ENCODE data around the gene SPEF2.

The SPEF2 gene, protein sequence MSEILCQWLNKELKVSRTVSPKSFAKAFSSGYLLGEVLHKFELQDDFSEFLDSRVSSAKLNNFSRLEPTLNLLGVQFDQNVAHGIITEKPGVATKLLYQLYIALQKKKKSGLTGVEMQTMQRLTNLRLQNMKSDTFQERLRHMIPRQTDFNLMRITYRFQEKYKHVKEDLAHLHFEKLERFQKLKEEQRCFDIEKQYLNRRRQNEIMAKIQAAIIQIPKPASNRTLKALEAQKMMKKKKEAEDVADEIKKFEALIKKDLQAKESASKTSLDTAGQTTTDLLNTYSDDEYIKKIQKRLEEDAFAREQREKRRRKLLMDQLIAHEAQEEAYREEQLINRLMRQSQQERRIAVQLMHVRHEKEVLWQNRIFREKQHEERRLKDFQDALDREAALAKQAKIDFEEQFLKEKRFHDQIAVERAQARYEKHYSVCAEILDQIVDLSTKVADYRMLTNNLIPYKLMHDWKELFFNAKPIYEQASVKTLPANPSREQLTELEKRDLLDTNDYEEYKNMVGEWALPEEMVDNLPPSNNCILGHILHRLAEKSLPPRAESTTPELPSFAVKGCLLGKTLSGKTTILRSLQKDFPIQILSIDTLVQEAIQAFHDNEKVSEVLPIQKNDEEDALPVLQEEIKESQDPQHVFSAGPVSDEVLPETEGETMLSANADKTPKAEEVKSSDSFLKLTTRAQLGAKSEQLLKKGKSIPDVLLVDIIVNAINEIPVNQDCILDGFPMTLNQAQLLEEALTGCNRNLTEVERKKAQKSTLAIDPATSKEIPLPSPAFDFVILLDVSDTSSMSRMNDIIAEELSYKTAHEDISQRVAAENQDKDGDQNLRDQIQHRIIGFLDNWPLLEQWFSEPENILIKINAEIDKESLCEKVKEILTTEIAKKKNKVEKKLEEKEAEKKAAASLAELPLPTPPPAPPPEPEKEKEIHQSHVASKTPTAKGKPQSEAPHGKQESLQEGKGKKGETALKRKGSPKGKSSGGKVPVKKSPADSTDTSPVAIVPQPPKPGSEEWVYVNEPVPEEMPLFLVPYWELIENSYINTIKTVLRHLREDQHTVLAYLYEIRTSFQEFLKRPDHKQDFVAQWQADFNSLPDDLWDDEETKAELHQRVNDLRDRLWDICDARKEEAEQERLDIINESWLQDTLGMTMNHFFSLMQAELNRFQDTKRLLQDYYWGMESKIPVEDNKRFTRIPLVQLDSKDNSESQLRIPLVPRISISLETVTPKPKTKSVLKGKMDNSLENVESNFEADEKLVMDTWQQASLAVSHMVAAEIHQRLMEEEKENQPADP (N-terminal part only)

DNA sequence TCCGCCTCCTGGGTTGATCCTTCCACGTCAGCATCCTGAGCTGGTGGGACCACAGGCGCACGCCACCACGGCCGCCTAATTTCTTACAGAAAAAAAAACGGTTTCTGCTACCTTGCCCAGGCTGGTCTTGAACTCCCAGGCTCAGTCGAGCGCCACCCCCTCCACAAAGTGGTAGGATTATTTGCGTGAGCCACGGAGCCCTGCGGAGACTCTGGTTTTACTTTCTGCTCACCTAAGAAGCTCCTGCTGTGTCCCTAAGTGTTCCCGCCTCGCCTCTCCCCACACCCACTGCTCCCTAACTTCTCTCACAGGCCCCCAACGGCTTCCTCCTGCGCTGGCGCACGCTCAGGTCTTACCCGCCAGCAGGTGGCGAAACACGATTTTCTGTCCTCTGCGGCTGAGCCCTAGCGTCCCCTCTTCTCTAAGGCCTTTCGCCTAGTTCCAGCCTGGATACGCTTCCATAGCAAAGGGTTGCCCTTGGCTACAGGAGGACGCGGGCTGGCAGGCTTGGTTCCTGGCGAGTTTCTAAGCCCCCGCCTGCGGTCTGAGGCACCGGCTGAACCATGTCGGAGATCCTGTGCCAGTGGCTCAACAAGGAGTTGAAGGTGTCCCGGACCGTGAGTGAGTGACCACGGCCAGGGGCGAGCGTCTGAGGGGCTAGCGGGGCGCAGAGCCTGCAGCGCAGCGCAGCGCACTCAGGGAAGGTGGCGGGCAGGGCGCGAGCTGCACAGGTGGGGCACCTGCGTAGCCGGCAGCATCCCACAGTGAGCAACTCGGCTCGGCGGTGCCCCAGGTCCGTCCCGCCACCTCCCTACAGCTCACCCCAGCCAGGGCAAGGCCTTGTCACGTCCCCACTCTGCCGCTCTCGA is at the start of gene SPEF2:
Gene SPEF2, plus strand, starts transcription at position 429 of the 869 bp plus-strand sequence. Its CDS starts 135 bp downstream, at position 564.
- peak; percentile 89 for DNase-seq (ENCODE audit: low read depth)

DNA sequence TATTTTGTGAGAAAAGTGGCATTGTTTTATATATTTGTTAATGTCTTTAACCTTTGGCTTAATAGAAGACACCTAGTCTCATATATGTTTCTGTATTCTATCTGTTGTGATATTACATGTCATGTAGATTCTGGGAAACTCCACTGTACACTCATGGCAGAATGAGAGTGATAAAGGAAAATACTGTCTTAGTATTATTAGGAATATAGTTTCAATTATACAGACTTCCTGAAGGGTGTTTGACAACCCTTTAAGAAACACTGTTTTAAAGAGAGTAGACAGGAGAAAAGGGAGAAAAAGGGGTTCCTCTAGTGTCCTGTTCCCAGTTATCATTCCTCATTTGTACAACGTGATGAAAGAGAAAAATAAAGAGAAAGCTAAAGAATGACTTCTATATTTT is 42.1 kb upstream of the SPEF2 start:
- no peak for DNase-seq (ENCODE audit: low read depth)

- no peak for DNase-seq (ENCODE audit: low read depth)
Measured at GRCh38 chr5:35587419-35587818, 30.2 kb upstream of the SPEF2 start.

GRCh38 chr5:35593338-35593737 is 24.3 kb upstream of the SPEF2 start:
- DNase-seq (ENCODE audit: low read depth): no peak

- DNase-seq (ENCODE audit: low read depth): no peak
Measured at GRCh38 chr5:35598707-35599370, 18.8 kb upstream of the SPEF2 start.

- DNase-seq (ENCODE audit: low read depth): no peak
Measured at GRCh38 chr5:35600591-35600990, 17.1 kb upstream of the SPEF2 start.

GRCh38 chr5:35608881-35609779 is 8.5 kb upstream of the SPEF2 start:
- no peak for DNase-seq (ENCODE audit: low read depth)

- DNase-seq (ENCODE audit: low read depth): no peak
Measured at GRCh38 chr5:35617060-35617434, 616 bp upstream of the SPEF2 start.

DNA sequence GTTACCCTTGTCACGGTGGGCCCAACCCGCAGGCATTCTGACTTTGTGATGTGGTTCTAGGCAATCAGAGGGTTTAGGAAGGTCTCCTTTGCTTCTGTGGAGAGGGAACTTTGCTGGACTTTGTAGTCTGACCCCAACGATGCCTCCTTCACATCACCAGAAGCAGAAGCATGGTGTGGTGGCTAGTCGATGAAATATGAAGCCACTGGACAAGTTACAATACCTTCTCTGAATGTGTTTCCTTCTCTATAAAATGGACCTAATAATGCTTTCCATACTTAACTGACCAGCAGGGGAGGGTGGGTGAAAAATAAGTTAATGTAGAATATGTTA is 607 bp downstream of the SPEF2 start:
- DNase-seq (ENCODE audit: low read depth): no peak

DNA sequence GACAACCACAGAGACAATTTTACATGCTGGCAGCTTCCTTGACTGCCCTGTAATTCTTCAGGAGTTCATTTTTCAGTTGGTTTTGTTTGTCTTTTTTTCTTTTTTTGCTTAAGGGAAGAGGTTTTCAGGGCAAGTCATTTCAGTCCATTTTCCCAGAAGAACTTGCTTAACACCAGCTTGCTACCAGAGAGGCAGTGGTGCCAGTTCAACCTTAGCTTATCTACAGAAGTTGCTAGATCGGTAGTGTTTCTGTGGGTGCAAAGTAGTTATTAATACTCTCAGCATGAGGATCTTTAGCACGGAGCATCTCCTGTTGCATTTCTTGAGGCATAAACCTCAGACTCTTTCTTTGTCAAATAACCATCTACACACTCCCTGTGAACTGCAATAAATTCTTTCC is 1.1 kb downstream of the SPEF2 start:
- DNase-seq (ENCODE audit: low read depth): no peak

DNA sequence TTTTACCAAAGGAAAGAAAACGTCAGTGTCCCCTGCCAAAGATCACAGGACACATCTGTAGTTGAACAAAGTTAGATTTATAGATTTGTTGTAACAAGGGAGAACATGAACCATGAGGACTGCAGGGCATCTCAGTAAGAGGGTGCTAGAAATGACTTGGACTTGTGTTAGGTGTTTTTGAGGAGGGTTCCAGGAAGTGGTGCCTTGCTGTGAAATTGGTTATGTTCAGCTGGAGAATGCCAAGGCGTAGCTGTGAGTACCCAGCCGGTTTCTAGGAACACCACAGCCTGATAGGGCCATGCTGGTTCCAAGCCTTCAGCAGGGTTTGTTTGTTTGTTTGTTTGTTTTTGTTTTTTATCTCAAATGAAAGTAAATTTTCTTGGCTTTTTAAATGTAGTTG is 5.3 kb downstream of the SPEF2 start:
- no peak for DNase-seq (ENCODE audit: low read depth)

GRCh38 chr5:35623991-35624390 is 6.3 kb downstream of the SPEF2 start:
- no peak for DNase-seq (ENCODE audit: low read depth)

DNA sequence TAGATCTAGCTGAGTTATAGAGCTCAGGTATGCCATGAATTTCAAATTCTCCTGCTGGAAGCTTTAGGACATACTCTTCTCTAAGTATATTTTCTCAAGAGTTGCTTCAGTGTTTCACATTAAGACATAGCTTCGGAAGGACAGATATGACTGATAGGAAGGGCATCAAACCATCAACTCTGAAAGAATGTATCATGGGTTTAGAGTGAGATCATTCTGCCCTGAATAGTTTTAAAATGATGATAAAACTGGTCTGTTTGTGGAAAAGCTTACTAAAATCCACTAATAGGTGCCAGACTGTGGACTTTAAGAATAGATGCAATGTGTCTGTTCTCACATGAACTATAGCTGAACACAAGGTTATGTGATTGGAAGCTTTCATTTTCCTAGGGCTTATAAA is 8.4 kb downstream of the SPEF2 start:
- peak; percentile 44 for DNase-seq (ENCODE audit: low read depth)

DNA sequence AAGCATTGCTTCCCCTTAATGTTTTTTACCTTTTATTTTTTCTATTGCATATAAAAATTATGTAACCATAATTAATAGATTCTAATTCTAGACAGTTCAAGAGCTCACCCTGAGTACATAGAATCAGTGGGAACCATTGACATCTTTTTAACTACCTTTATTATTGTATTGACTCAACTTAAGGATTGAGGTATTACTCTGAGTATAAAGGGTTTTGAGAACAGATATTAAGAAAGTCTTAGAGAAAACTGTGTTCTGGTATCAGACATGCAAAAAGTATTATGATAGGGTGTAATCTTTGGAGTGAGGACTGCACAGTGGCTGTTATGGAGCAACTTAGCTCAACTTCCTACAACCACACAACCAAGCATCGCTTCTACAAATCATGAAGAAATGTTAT is 8.9 kb downstream of the SPEF2 start:
- DNase-seq (ENCODE audit: low read depth): no peak

- DNase-seq (ENCODE audit: low read depth): no peak
Measured at GRCh38 chr5:35634326-35634725, 16.7 kb downstream of the SPEF2 start.

GRCh38 chr5:35640623-35641022 is 23.0 kb downstream of the SPEF2 start:
- DNase-seq (ENCODE audit: low read depth): no peak

GRCh38 chr5:35644543-35644942 is 26.9 kb downstream of the SPEF2 start:
- DNase-seq (ENCODE audit: low read depth): no peak

- no peak for DNase-seq (ENCODE audit: low read depth)
Measured at GRCh38 chr5:35647128-35647527, 29.5 kb downstream of the SPEF2 start.

DNA sequence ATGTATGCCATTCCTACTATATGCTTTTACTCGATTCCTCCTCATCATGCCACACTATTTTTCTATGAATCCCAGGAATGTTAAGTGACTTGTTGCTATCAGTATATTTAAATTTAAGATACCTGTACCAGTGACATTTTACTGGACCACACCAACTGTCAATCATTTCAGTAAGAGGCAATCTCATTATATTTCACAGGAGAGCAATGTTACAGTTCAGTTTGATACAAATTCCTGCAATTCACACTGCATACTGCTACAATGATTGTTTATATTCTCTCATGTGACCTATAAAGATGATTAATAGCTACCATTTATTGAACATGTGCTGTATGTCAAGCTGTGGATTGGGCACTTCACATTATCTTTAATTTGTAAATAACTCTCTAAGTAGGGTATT is 30.0 kb downstream of the SPEF2 start:
- DNase-seq (ENCODE audit: low read depth): no peak
